GM12891 (cell line): ENCODE results near the gene CLBA1.
A peak's percentile ranks its signal among the peaks of the same experiment; 100 is the strongest.

Experiments used
- POLR2A ChIP-seq: IDR thresholded peaks from 2 replicates; pipeline ENCODE4 v1.6.1; 2011; ENCODE audit warnings: low read depth, low read length, control low read depth
- POU2F2 ChIP-seq: IDR thresholded peaks from 2 replicates; pipeline ENCODE4 v1.6.1; 2011; ENCODE audit warnings: low read depth, mild to moderate bottlenecking, control low read depth, low read length, moderate library complexity
- TAF1 ChIP-seq: IDR thresholded peaks from 2 replicates; pipeline ENCODE4 v1.6.1; 2011; ENCODE audit warnings: low read depth, low read length, control low read depth

DNA sequence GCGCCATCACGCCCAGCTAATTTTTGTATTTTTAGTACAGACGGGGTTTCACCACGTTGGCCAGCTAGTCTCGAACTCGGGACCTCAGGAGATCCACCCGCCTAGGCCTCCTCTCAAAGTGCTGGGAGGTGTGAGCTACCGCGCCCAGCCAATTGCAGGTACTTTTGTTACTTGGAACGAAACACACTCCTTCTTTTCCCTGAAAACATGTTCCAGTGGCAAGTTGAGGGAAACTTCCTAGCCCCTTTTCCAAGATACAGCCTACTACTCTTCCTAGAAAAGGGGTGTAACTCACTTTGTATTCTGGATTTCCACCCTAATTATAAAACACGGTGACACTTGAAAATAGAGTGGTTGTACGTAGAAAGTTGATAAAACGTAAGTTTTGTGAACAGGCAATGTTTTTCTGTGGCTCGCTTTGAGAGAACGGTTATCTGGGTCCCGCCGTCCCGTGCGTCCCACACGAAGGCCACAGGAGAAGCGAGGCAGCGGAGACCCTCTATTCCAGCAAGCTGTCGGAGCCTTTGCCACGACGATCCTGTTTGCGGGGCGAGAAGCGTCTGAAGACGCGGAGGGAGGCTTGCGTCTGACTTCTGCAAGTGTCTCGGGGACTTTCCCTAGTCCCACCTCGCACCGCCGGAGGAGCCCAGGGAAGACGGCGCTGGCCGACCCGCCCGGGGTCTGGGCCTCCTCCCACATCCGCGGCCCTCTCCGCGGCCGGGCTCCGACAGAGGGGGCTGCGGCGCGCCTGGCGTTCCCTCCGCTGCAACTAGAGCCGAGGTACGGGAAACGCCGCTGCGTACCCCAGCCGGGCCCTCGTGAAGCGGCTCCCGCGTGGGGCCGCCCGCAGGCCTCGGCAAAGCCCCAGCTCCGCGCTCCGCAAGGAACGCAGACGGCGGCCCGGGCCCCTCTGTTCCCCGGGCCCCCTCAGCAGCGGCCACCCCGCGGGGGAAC, 34.5 kb downstream of the CLBA1 start:
- TF ChIP-seq POLR2A (no peak; the same call in 1 of the 2 replicates), POU2F2 (no peak), TAF1 (peak; percentile 14; the same call in 1 of the 2 replicates)
